Upper lobe of right lung (tissue), 1 donor: ENCODE data around the gene ENHO. TPM values are rescaled to one million over a fixed set of nuclear protein-coding genes. Genes with fewer than 3 reads are reported as not detected.

Experiments
- ATAC-seq: fragments of 200-7000 bp; cut with Tn5 transposase; one replicate; pipeline ENCODE4 v1.9.1; 2020; ENCODE audit warnings: mild to moderate bottlenecking, moderate library complexity
- DNase-seq: peaks from one replicate; pipeline ENCODE4 v3.0.0-alpha.2; 2020
- H3K27ac ChIP-seq: fragments of 200-600 bp; one replicate; pipeline ENCODE4 v1.8.0; 2022
- H3K27me3 ChIP-seq: fragments of 200-600 bp; one replicate; pipeline ENCODE4 v1.8.0; 2022; ENCODE audit warnings: mild to moderate bottlenecking
- H3K36me3 ChIP-seq: fragments of 200-600 bp; one replicate; pipeline ENCODE4 v1.8.0; 2022
- H3K4me1 ChIP-seq: fragments of 200-600 bp; one replicate; pipeline ENCODE4 v1.8.0; 2022
- H3K4me3 ChIP-seq: fragments of 200-600 bp; one replicate; pipeline ENCODE4 v1.8.0; 2022; ENCODE audit warnings: mild to moderate bottlenecking
- H3K9me3 ChIP-seq: fragments of 200-600 bp; one replicate; pipeline ENCODE4 v1.8.0; 2022
- CTCF ChIP-seq: fragments of 200-600 bp; IDR thresholded peaks from one replicate; pipeline ENCODE4 v1.8.0; 2022; ENCODE audit warnings: antibody characterized with exemption
- intact Hi-C: fragments of 100-400 bp; cut with DNase I; formaldehyde crosslinking; loops from one replicate; pipeline ENCODE4 v1.11.0; 2022
- total RNA-seq: library from RNA; stranded (reverse); fragmentation: NEBNext Ultra II Directional; extraction: Animal tissue kit (Norgen Biotek cat#: 25700); gene quantifications from one replicate; pipeline ENCODE4 v1.2.1, GENCODE V29; 2021
- donor health status: DM: no; HTN: yes; CAD: no; lungs with severe emphysema.

The ENHO gene
- total RNA-seq, 1 donor from 2014 or later, result 0.61 TPM

- no peak overlapping the region for H3K4me3 ChIP-seq
- H3K27ac ChIP-seq, result no peak overlapping the region
- H3K4me1 ChIP-seq, result peaks cover 7% of the 10 kb centered on the region
- no peaks in the 10 kb centered on the region for H3K36me3 ChIP-seq
- no peak for ATAC-seq
- H3K9me3 ChIP-seq, result no peaks in the 10 kb centered on the region
- intact Hi-C loops, result loop anchor here (10.0 kb wide), 1 partner anchor 88 kb away; no protein-coding TSS in a partner anchor
- H3K27me3 ChIP-seq, result no peaks in the 10 kb centered on the region
- no peak for TF ChIP-seq CTCF
- no peak for DNase-seq
Observed at GRCh38 chr9:34502891-34503290, 19.9 kb downstream of the ENHO start.

GRCh38 chr9:34502471-34502870 is 20.3 kb downstream of the ENHO start:
- Histone ChIP-seq H3K9me3 (no peaks in the 10 kb centered on the region), H3K27ac (no peak overlapping the region), H3K27me3 (no peaks in the 10 kb centered on the region), H3K36me3 (no peaks in the 10 kb centered on the region), H3K4me1 (peaks cover 7% of the 10 kb centered on the region), H3K4me3 (no peak overlapping the region)
- peak; percentile 3 for ATAC-seq
- no peak for TF ChIP-seq CTCF
- DNase-seq, result no peak
- intact Hi-C loops, result loop anchor here (10.0 kb wide), 1 partner anchor 88 kb away; no protein-coding TSS in a partner anchor

GRCh38 chr9:34501889-34502425 is 20.8 kb downstream of the ENHO start:
- ATAC-seq, result peak; percentile 77
- Histone ChIP-seq H3K27me3 (no peaks in the 10 kb centered on the region), H3K4me1 (peaks cover 7% of the 10 kb centered on the region), H3K9me3 (no peaks in the 10 kb centered on the region), H3K4me3 (no peak overlapping the region), H3K36me3 (no peaks in the 10 kb centered on the region), H3K27ac (no peak overlapping the region)
- TF ChIP-seq CTCF, result no peak
- peak; percentile 79 for DNase-seq
- intact Hi-C loops, result loop anchor here (10.0 kb wide), 1 partner anchor 87 kb away; no protein-coding TSS in a partner anchor

GRCh38 chr9:34501372-34501771 is 21.4 kb downstream of the ENHO start:
- intact Hi-C loops, result loop anchor here (10.0 kb wide), 1 partner anchor 87 kb away; no protein-coding TSS in a partner anchor
- DNase-seq, result no peak
- peaks cover 7% of the 10 kb centered on the region for H3K4me1 ChIP-seq
- ATAC-seq, result no peak
- no peak overlapping the region for H3K27ac ChIP-seq
- no peak overlapping the region for H3K4me3 ChIP-seq
- TF ChIP-seq CTCF, result no peak
- H3K36me3 ChIP-seq, result no peaks in the 10 kb centered on the region
- no peaks in the 10 kb centered on the region for H3K27me3 ChIP-seq
- no peaks in the 10 kb centered on the region for H3K9me3 ChIP-seq

GRCh38 chr9:34500623-34501267 is 22.0 kb downstream of the ENHO start:
- Histone ChIP-seq H3K27me3 (no peaks in the 10 kb centered on the region), H3K4me3 (no peak overlapping the region), H3K4me1 (peaks cover 7% of the 10 kb centered on the region), H3K27ac (no peak overlapping the region), H3K9me3 (no peaks in the 10 kb centered on the region), H3K36me3 (no peaks in the 10 kb centered on the region)
- intact Hi-C loops, result loop anchor here (10.0 kb wide), 1 partner anchor 86 kb away; no protein-coding TSS in a partner anchor
- ATAC-seq, result peak; percentile 79
- peak; percentile 97 for TF ChIP-seq CTCF
- DNase-seq, result no peak
